ENCODE results near the gene LTB4R. TPM values are rescaled to one million over a fixed set of nuclear protein-coding genes. Genes with fewer than 3 reads are reported as not detected.

LTB4R gene
- total RNA-seq, 1 experiment from 2014 or later = 10.3 TPM

- intact Hi-C loops (cut with micrococcal nuclease; ENCODE audit: unreplicated experiment) = no loop called here
Measured at GRCh38 chr14:24283796-24284460, 27.4 kb upstream of the LTB4R start.

GRCh38 chr14:24284501-24285035 is 26.7 kb upstream of the LTB4R start:
- Histone ChIP-seq H3K27ac (no peak overlapping the region), H3K4me2 (no peak overlapping the region), H3K9me3 (ENCODE audit: insufficient read depth, low read depth) (no peaks in the 10 kb centered on the region), H3K36me3 (ENCODE audit: low read depth) (no peaks in the 10 kb centered on the region), H4K20me1 (ENCODE audit: insufficient read depth) (no peaks in the 10 kb centered on the region), H3K4me1 (replicated peaks; ENCODE audit: insufficient read depth) (no peaks in the 10 kb centered on the region), H3K27me3 (ENCODE audit: insufficient read depth, low read depth) (no peaks in the 10 kb centered on the region), H2AFZ (no peak overlapping the region), H3F3A (ENCODE audit: insufficient read depth, low read depth) (no peaks in the 10 kb centered on the region), H3K79me2 (ENCODE audit: low read depth) (no peaks in the 10 kb centered on the region), H3K4me3 (no peak overlapping the region), H3K9me2 (ENCODE audit: insufficient read depth) (no peaks in the 10 kb centered on the region)
- intact Hi-C loops (cut with micrococcal nuclease; ENCODE audit: unreplicated experiment) = no loop called here
- ChIA-PET CTCF (no interaction called here), POLR2A (ENCODE audit: unreplicated experiment) (no interaction called here)
- no TSS peak for BruUV-seq (replicated peaks)
- TF ChIP-seq EZH2 (IDR thresholded peaks at IDR 0.05; ENCODE audit: low read depth) (no peak), CTCF (conservative IDR thresholded peaks at IDR 0.05) (no peak)
- DNase-seq = no peak

More at GRCh38 chr14:24283796-24284460, 27.4 kb upstream of the LTB4R start:
- Histone ChIP-seq H4K20me1 (ENCODE audit: insufficient read depth) (no peaks in the 10 kb centered on the region), H3K27me3 (ENCODE audit: insufficient read depth, low read depth) (no peaks in the 10 kb centered on the region), H3K4me2 (no peak overlapping the region), H3K79me2 (ENCODE audit: low read depth) (no peaks in the 10 kb centered on the region), H3F3A (ENCODE audit: insufficient read depth, low read depth) (peaks cover 3% of the 10 kb centered on the region; the same call in 1 of the 2 replicates), H2AFZ (no peak overlapping the region), H3K4me3 (no peak overlapping the region), H3K36me3 (ENCODE audit: low read depth) (no peaks in the 10 kb centered on the region), H3K4me1 (replicated peaks; ENCODE audit: insufficient read depth) (peaks cover 5% of the 10 kb centered on the region), H3K27ac (no peak overlapping the region), H3K9me3 (ENCODE audit: insufficient read depth, low read depth) (no peaks in the 10 kb centered on the region), H3K9me2 (ENCODE audit: insufficient read depth) (no peaks in the 10 kb centered on the region)
- DNase-seq = no peak
- CTCF ChIA-PET = no interaction called here
- POLR2A ChIA-PET (ENCODE audit: unreplicated experiment) = no interaction called here
- TF ChIP-seq CTCF (conservative IDR thresholded peaks at IDR 0.05) (no peak), EZH2 (IDR thresholded peaks at IDR 0.05; ENCODE audit: low read depth) (no peak)
- BruUV-seq (replicated peaks) = no TSS peak

GRCh38 chr14:24285351-24285750 is 26.0 kb upstream of the LTB4R start:
- no peak overlapping the region for H3K4me3 ChIP-seq
- no peaks in the 10 kb centered on the region for H3K27me3 ChIP-seq (ENCODE audit: insufficient read depth, low read depth)
- H3K27ac ChIP-seq = no peak overlapping the region
- no peak overlapping the region for H2AFZ ChIP-seq
- H3K4me1 ChIP-seq (replicated peaks; ENCODE audit: insufficient read depth) = no peaks in the 10 kb centered on the region
- intact Hi-C loops (cut with micrococcal nuclease; ENCODE audit: unreplicated experiment) = no loop called here
- no peak overlapping the region for H3K4me2 ChIP-seq
- DNase-seq = no peak
- CTCF ChIA-PET = interaction anchor here (0.6 kb wide), 1 partner anchor 145 kb away, joined by 6 read pairs; no protein-coding TSS in a partner anchor
- H3K79me2 ChIP-seq (ENCODE audit: low read depth) = no peaks in the 10 kb centered on the region
- H4K20me1 ChIP-seq (ENCODE audit: insufficient read depth) = no peaks in the 10 kb centered on the region
- no peaks in the 10 kb centered on the region for H3F3A ChIP-seq (ENCODE audit: insufficient read depth, low read depth)
- H3K9me3 ChIP-seq (ENCODE audit: insufficient read depth, low read depth) = no peaks in the 10 kb centered on the region
- BruUV-seq (replicated peaks) = no TSS peak
- no peaks in the 10 kb centered on the region for H3K9me2 ChIP-seq (ENCODE audit: insufficient read depth)
- POLR2A ChIA-PET (ENCODE audit: unreplicated experiment) = interaction anchor here (0.7 kb wide), 1 partner anchor 20 kb away, joined by 7 read pairs; no protein-coding TSS in a partner anchor
- TF ChIP-seq EZH2 (IDR thresholded peaks at IDR 0.05; ENCODE audit: low read depth) (no peak), CTCF (conservative IDR thresholded peaks at IDR 0.05) (no peak)
- no peaks in the 10 kb centered on the region for H3K36me3 ChIP-seq (ENCODE audit: low read depth)

All from PC-9 (cell line).